Measurements from ENCODE around the gene SMIM14. TPM values are rescaled to one million over a fixed set of nuclear protein-coding genes. Genes with fewer than 3 reads are reported as not detected.

SMIM14 gene
- total and polyA plus RNA-seq, 9 of the 15 experiments (the other 6 are each of a cell fraction or from before 2014, with no cell fraction given) = 0.98 to 3.7 (median 2.2) TPM

DNA sequence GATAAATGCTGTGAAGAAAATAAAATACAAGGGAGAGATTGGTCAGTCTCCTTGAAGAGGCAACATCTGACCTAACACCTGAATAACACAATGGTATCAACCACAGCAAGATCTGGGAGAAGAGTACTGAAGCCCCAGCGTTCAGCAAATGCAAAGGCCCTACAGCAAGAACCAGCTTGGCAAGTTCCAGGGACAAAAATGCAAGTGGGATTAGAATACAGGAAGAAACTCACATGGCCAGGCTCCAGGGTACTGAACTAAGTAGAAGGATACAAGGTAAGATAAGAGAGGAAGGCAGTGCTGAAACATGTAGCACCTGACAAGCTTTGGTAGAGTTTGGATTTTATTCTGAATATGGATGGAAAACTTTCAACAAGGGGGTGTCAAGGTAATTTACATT, 3.6 kb downstream of the SMIM14 start:
- Histone ChIP-seq H3K36me3 (ENCODE audit: control insufficient read depth, insufficient read depth, low read length) (no peaks in the 10 kb centered on the region), H3K9me3 (replicated peaks; ENCODE audit: control insufficient read depth, insufficient read depth, low read depth, low read length) (no peaks in the 10 kb centered on the region), H3K4me3 (no peak overlapping the region), H2AFZ (ENCODE audit: low read depth, low read length) (no peak overlapping the region), H3K9ac (ENCODE audit: insufficient read depth in 1 of 2, low read depth in 2 of 2, low read length in 2 of 2) (no peak overlapping the region), H4K20me1 (replicated peaks; ENCODE audit: control insufficient read depth, insufficient read depth, low read length) (no peaks in the 10 kb centered on the region), H3K4me2 (ENCODE audit: insufficient read depth, low read length) (no peak overlapping the region), H3K27me3 (ENCODE audit: control insufficient read depth in 2 of 2, insufficient read depth in 2 of 2, low read length in 2 of 2) (no peaks in the 10 kb centered on the region), H3K4me1 (replicated peaks in 1 of 2; ENCODE audit: control insufficient read depth in 2 of 2, insufficient read depth in 2 of 2, low read length in 2 of 2) (peaks cover 4 to 8% of the 10 kb centered on the region in 2 experiments; a peak in 3 of 5 replicates), H3K27ac (ENCODE audit: extremely low read depth, low read depth, low read length) (no peak overlapping the region), H3K9me1 (ENCODE audit: control insufficient read depth, insufficient read depth, low read length) (no peaks in the 10 kb centered on the region), H3K79me2 (ENCODE audit: control insufficient read depth, insufficient read depth, low read length) (no peaks in the 10 kb centered on the region)
- intact Hi-C loops (cut with micrococcal nuclease) (loop anchor here (5.0 kb wide), 1 partner anchor 168 kb away; no protein-coding TSS in a partner anchor), in situ Hi-C loops (cut with MboI) (loop anchor here (10.0 kb wide), 1 partner anchor 680 kb away; no protein-coding TSS in a partner anchor)
- 36% methylated on average over 1 of the region's 1 CpG for WGBS (ENCODE audit: insufficient coverage, low coverage, missing lambda C conversion rate)
- no peak for FAIRE-seq
- ChIA-PET POLR2A (interaction anchor here (0.7 to 1.0 kb wide), 2 partner anchors 35 to 146 kb away, joined by 3 to 4 read pairs; no protein-coding TSS in a partner anchor), CTCF (ENCODE audit: low intra/inter-chr PET ratio) (no interaction called here)
- no TSS peak for BruUV-seq (replicated peaks)
- no peak for ATAC-seq
- no peak for DNase-seq (ENCODE audit: extremely low read depth in 1 of 4, low spot score in 3 of 4)
- TF ChIP-seq RFX7 (CRISPR knock-in tag; IDR thresholded peaks at IDR 0.05) = no peak
- no peak for TF ChIP-seq MXI1 (IDR thresholded peaks at IDR 0.05; ENCODE audit: low read depth, low read length)
- no peak for TF ChIP-seq ARNT (IDR thresholded peaks at IDR 0.05)
- TF ChIP-seq HDGF (IDR thresholded peaks at IDR 0.05) = no peak
- TF ChIP-seq FOXP1 (CRISPR knock-in tag; IDR thresholded peaks at IDR 0.05) = no peak
- no peak for TF ChIP-seq HMG20A (CRISPR knock-in tag; conservative IDR thresholded peaks at IDR 0.05)
- no peak for TF ChIP-seq ZNF41 (CRISPR knock-in tag; conservative IDR thresholded peaks at IDR 0.05)
- TF ChIP-seq, protein P1, sequence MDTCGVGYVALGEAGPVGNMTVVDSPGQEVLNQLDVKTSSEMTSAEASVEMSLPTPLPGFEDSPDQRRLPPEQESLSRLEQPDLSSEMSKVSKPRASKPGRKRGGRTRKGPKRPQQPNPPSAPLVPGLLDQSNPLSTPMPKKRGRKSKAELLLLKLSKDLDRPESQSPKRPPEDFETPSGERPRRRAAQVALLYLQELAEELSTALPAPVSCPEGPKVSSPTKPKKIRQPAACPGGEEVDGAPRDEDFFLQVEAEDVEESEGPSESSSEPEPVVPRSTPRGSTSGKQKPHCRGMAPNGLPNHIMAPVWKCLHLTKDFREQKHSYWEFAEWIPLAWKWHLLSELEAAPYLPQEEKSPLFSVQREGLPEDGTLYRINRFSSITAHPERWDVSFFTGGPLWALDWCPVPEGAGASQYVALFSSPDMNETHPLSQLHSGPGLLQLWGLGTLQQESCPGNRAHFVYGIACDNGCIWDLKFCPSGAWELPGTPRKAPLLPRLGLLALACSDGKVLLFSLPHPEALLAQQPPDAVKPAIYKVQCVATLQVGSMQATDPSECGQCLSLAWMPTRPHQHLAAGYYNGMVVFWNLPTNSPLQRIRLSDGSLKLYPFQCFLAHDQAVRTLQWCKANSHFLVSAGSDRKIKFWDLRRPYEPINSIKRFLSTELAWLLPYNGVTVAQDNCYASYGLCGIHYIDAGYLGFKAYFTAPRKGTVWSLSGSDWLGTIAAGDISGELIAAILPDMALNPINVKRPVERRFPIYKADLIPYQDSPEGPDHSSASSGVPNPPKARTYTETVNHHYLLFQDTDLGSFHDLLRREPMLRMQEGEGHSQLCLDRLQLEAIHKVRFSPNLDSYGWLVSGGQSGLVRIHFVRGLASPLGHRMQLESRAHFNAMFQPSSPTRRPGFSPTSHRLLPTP (IDR thresholded peaks at IDR 0.05; ENCODE audit: borderline replicate concordance, extremely low read depth, insufficient read length) = no peak
- no peak for TF ChIP-seq BRCA1 (IDR thresholded peaks at IDR 0.05)
- TF ChIP-seq BRCA1 (CRISPR knock-in tag; IDR thresholded peaks at IDR 0.05) = no peak
- TF ChIP-seq GABPA (tag; conservative IDR thresholded peaks at IDR 0.05; ENCODE audit: low read depth) = no peak
- TF ChIP-seq, protein P2, sequence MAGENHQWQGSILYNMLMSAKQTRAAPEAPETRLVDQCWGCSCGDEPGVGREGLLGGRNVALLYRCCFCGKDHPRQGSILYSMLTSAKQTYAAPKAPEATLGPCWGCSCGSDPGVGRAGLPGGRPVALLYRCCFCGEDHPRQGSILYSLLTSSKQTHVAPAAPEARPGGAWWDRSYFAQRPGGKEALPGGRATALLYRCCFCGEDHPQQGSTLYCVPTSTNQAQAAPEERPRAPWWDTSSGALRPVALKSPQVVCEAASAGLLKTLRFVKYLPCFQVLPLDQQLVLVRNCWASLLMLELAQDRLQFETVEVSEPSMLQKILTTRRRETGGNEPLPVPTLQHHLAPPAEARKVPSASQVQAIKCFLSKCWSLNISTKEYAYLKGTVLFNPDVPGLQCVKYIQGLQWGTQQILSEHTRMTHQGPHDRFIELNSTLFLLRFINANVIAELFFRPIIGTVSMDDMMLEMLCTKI (IDR thresholded peaks at IDR 0.05; ENCODE audit: partially characterized antibody) = no peak
- TF ChIP-seq, protein P3, sequence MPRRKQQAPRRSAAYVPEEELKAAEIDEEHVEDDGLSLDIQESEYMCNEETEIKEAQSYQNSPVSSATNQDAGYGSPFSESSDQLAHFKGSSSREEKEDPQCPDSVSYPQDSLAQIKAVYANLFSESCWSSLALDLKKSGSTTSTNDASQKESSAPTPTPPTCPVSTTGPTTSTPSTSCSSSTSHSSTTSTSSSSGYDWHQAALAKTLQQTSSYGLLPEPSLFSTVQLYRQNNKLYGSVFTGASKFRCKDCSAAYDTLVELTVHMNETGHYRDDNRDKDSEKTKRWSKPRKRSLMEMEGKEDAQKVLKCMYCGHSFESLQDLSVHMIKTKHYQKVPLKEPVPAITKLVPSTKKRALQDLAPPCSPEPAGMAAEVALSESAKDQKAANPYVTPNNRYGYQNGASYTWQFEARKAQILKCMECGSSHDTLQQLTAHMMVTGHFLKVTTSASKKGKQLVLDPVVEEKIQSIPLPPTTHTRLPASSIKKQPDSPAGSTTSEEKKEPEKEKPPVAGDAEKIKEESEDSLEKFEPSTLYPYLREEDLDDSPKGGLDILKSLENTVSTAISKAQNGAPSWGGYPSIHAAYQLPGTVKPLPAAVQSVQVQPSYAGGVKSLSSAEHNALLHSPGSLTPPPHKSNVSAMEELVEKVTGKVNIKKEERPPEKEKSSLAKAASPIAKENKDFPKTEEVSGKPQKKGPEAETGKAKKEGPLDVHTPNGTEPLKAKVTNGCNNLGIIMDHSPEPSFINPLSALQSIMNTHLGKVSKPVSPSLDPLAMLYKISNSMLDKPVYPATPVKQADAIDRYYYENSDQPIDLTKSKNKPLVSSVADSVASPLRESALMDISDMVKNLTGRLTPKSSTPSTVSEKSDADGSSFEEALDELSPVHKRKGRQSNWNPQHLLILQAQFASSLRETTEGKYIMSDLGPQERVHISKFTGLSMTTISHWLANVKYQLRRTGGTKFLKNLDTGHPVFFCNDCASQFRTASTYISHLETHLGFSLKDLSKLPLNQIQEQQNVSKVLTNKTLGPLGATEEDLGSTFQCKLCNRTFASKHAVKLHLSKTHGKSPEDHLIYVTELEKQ (CRISPR knock-in tag; IDR thresholded peaks at IDR 0.05) = no peak
- TF ChIP-seq TCF7L2 (IDR thresholded peaks at IDR 0.05; ENCODE audit: low read depth, low read length) = no peak
- no peak for TF ChIP-seq RBM39 (optimal IDR thresholded peaks at IDR 0.05; ENCODE audit: low read depth, low read length)
- no peak for TF ChIP-seq ZNF707 (CRISPR knock-in tag; conservative IDR thresholded peaks at IDR 0.05)

Measured in K562 (cell line).